Memory B cell (primary cell): ENCODE data around the gene INHBC.
A peak's percentile ranks its signal among the peaks of the same experiment; 100 is the strongest.

ENCODE experiments used
- ATAC-seq: fragments of 150-1000 bp; cut with Tn5 transposase; 2 replicates; pipeline ENCODE4 v1.10.0; 2021; ENCODE audit warnings: low read depth, mild to moderate bottlenecking, moderate library complexity
- DNase-seq, 2 donors: peaks; one replicate each; pipeline ENCODE4 v3.0.0; 2022; ENCODE audit warnings: low spot score in 2 of 2
- H3K27ac Mint-ChIP-seq: one replicate; pipeline ENCODE4 v1.8.0; 2022; ENCODE audit warnings: mild to moderate bottlenecking, moderate library complexity, mixed read lengths
- H3K27me3 Mint-ChIP-seq: one replicate; pipeline ENCODE4 v1.8.0; 2022; ENCODE audit warnings: mixed read lengths
- H3K36me3 Mint-ChIP-seq: one replicate; pipeline ENCODE4 v1.8.0; 2022; ENCODE audit warnings: mild to moderate bottlenecking, mixed read lengths
- H3K4me1 Mint-ChIP-seq: one replicate; pipeline ENCODE4 v1.8.0; 2022; ENCODE audit warnings: mixed read lengths
- H3K4me3 Mint-ChIP-seq: one replicate; pipeline ENCODE4 v1.8.0; 2022; ENCODE audit warnings: mild to moderate bottlenecking, moderate library complexity, mixed read lengths
- H3K9me3 Mint-ChIP-seq: one replicate; pipeline ENCODE4 v1.8.0; 2022; ENCODE audit warnings: mixed read lengths

The INHBC gene

GRCh38 chr12:57462912-57463253 lies 28.3 kb downstream of the INHBC start:
- Mint-ChIP-seq H3K36me3 (peaks cover 2% of the 10 kb centered on the region), H3K4me3 (peak overlapping the region; percentile 87), H3K27ac (peak overlapping the region; percentile 81), H3K4me1 (peaks cover 49% of the 10 kb centered on the region), H3K27me3 (no peaks in the 10 kb centered on the region), H3K9me3 (no peaks in the 10 kb centered on the region)
- no peak for ATAC-seq
- no peak for DNase-seq

GRCh38 chr12:57464569-57464968 lies 30.0 kb downstream of the INHBC start:
- ATAC-seq = no peak
- Mint-ChIP-seq H3K36me3 (peaks cover 10% of the 10 kb centered on the region), H3K9me3 (no peaks in the 10 kb centered on the region), H3K27me3 (no peaks in the 10 kb centered on the region), H3K4me3 (no peak overlapping the region), H3K27ac (no peak overlapping the region), H3K4me1 (peaks cover 42% of the 10 kb centered on the region)
- DNase-seq = no peak

- ATAC-seq (no peak), DNase-seq (no peak)
- Mint-ChIP-seq H3K4me1 (peaks cover 39% of the 10 kb centered on the region), H3K9me3 (no peaks in the 10 kb centered on the region), H3K27ac (no peak overlapping the region), H3K4me3 (no peak overlapping the region), H3K27me3 (no peaks in the 10 kb centered on the region), H3K36me3 (peaks cover 13% of the 10 kb centered on the region)
Measured at GRCh38 chr12:57465030-57465746, 30.6 kb downstream of the INHBC start.

GRCh38 chr12:57465747-57466505 lies 31.3 kb downstream of the INHBC start:
- DNase-seq (no peak), ATAC-seq (no peak)
- H3K4me3 Mint-ChIP-seq = no peak overlapping the region
- H3K27me3 Mint-ChIP-seq = no peaks in the 10 kb centered on the region
- H3K4me1 Mint-ChIP-seq = peaks cover 36% of the 10 kb centered on the region
- H3K9me3 Mint-ChIP-seq = no peaks in the 10 kb centered on the region
- no peak overlapping the region for H3K27ac Mint-ChIP-seq
- H3K36me3 Mint-ChIP-seq = peaks cover 13% of the 10 kb centered on the region

- no peak overlapping the region for H3K4me3 Mint-ChIP-seq
- no peak overlapping the region for H3K27ac Mint-ChIP-seq
- no peaks in the 10 kb centered on the region for H3K9me3 Mint-ChIP-seq
Measured at GRCh38 chr12:57467212-57467874, 32.8 kb downstream of the INHBC start.

GRCh38 chr12:57467915-57468314 lies 33.3 kb downstream of the INHBC start:
- peaks cover 31% of the 10 kb centered on the region for H3K4me1 Mint-ChIP-seq
- H3K27me3 Mint-ChIP-seq = no peaks in the 10 kb centered on the region
- H3K9me3 Mint-ChIP-seq = no peaks in the 10 kb centered on the region
- DNase-seq (no peak), ATAC-seq (no peak)
- H3K27ac Mint-ChIP-seq = no peak overlapping the region
- H3K36me3 Mint-ChIP-seq = peaks cover 22% of the 10 kb centered on the region
- no peak overlapping the region for H3K4me3 Mint-ChIP-seq

More at GRCh38 chr12:57467212-57467874, 32.8 kb downstream of the INHBC start:
- DNase-seq (no peak), ATAC-seq (no peak)
- peaks cover 33% of the 10 kb centered on the region for H3K4me1 Mint-ChIP-seq
- H3K36me3 Mint-ChIP-seq = peaks cover 19% of the 10 kb centered on the region
- H3K27me3 Mint-ChIP-seq = no peaks in the 10 kb centered on the region

DNA sequence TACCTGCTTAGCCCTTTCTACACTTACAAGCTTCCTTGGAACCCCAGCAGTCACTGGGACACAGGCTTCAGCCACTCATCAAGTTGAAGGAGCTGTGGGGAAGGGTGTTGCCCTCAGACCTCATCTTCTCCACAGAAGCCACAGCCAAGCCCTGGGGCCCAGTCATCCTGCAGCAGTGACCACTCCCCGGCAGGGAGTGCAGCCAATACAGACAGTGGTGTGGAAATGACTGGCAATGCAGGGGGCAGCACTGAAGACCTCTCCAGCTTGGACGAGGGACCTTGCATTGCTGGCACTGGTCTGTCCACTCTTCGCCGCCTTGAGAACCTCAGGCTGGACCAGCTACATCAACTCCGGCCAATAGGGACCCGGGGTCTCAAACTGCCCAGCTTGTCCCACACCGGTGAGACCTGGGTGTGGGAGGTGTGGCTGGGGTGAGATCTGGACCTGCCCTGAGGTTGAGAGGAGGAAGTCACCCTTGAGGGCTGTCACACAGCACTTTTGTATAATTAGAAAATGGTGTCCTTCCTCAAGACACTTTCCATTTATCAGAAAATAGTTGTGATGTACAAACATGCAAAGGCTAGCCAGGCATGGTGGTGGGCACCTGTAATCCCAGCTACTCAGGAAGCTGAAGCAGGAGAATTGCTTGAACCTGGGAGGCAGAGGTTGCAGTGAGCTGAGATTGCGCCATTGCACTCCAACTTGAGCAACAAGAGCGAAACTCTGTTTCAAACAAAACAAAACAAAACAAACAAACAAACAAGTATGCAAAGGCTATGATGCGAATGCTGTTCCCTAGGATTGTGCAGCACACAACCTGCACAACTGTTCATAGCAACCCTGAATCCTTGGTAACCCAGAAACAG lies 34.9 kb downstream of the INHBC start:
- Mint-ChIP-seq H3K27me3 (no peaks in the 10 kb centered on the region), H3K36me3 (peaks cover 32% of the 10 kb centered on the region), H3K27ac (no peak overlapping the region), H3K4me1 (peaks cover 34% of the 10 kb centered on the region), H3K4me3 (no peak overlapping the region), H3K9me3 (no peaks in the 10 kb centered on the region)
- no peak for ATAC-seq
- no peak for DNase-seq

DNA sequence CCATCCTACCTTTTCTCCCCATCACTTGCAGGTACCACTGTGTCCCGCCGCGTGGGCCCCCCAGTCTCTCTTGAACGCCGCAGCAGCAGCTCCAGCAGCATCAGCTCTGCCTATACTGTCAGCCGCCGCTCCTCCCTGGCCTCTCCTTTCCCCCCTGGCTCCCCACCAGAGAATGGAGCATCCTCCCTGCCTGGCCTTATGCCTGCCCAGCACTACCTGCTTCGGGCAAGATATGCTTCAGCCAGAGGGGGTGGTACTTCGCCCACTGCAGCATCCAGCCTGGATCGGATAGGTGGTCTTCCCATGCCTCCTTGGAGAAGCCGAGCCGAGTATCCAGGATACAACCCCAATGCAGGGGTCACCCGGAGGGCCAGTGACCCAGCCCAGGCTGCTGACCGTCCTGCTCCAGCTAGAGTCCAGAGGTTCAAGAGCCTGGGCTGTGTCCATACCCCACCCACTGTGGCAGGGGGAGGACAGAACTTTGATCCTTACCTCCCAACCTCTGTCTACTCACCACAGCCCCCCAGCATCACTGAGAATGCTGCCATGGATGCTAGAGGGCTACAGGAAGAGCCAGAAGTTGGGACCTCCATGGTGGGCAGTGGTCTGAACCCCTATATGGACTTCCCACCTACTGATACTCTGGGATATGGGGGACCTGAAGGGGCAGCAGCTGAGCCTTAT lies 35.8 kb downstream of the INHBC start:
- Mint-ChIP-seq H3K9me3 (no peaks in the 10 kb centered on the region), H3K36me3 (peaks cover 36% of the 10 kb centered on the region), H3K27ac (no peak overlapping the region), H3K4me3 (no peak overlapping the region), H3K4me1 (peaks cover 34% of the 10 kb centered on the region), H3K27me3 (no peaks in the 10 kb centered on the region)
- DNase-seq = no peak
- ATAC-seq = no peak

- no peak overlapping the region for H3K27ac Mint-ChIP-seq
- H3K36me3 Mint-ChIP-seq = peaks cover 38% of the 10 kb centered on the region
- H3K4me1 Mint-ChIP-seq = peaks cover 34% of the 10 kb centered on the region
- no peaks in the 10 kb centered on the region for H3K27me3 Mint-ChIP-seq
- H3K9me3 Mint-ChIP-seq = no peaks in the 10 kb centered on the region
- H3K4me3 Mint-ChIP-seq = no peak overlapping the region
- no peak for DNase-seq
- ATAC-seq = no peak
Measured at GRCh38 chr12:57470970-57471656, 36.5 kb downstream of the INHBC start.

DNA sequence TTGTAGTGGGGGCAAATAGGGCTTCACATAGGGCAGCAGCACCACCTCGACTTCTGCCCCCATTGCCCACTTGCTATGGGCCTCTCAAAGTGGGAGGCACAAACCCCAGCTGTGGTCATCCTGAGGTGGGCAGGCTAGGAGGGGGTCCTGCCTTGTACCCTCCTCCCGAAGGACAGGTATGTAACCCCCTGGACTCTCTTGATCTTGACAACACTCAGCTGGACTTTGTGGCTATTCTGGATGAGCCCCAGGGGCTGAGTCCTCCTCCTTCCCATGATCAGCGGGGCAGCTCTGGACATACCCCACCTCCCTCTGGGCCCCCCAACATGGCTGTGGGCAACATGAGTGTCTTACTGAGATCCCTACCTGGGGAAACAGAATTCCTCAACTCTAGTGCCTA lies 37.1 kb downstream of the INHBC start:
- ATAC-seq = no peak
- Mint-ChIP-seq H3K27me3 (no peaks in the 10 kb centered on the region), H3K36me3 (peaks cover 40% of the 10 kb centered on the region), H3K4me3 (no peak overlapping the region), H3K4me1 (peaks cover 39% of the 10 kb centered on the region), H3K9me3 (no peaks in the 10 kb centered on the region), H3K27ac (no peak overlapping the region)
- no peak for DNase-seq

DNA sequence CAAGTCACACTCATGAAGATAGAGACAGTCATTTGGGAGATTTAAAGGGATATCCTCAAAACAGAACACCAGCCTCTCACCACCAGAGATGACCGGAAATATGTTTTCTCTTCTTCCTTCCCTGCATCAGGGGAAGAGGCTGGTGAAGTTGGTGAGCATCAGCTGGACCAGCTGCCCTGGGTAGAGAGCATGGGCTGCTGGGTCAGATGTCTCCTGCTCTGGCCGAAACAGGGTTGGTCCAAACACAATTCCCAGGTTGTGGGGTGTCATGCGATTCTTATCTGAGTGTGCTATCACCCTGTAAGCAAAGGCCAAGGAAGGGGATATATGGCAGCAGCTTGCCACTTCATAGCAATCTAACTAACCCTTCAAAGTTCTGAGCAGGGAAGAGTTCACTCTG lies 37.8 kb downstream of the INHBC start:
- no peaks in the 10 kb centered on the region for H3K27me3 Mint-ChIP-seq
- H3K9me3 Mint-ChIP-seq = no peaks in the 10 kb centered on the region
- H3K27ac Mint-ChIP-seq = no peak overlapping the region
- ATAC-seq = no peak
- no peak for DNase-seq
- H3K4me3 Mint-ChIP-seq = no peak overlapping the region
- H3K36me3 Mint-ChIP-seq = peaks cover 40% of the 10 kb centered on the region
- H3K4me1 Mint-ChIP-seq = peaks cover 46% of the 10 kb centered on the region

DNA sequence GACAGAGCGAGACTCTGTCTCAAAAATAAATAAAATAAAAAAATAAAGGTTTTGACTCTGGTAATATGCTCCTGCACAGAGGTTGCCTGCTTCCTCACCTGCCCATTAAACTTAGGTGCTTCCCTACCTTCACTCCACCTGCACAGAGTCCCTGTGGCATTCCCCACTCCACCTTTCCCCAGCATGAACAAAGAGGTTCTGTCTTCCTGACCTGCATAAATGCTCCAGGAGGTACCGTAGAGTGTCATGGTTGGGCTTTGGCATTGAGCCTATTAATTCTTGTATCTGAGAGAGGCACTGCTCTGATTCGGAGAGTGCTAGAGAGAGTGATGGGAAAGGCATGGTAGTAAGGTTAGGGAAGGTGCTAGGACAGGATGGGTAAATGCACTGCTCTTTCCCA lies 38.8 kb downstream of the INHBC start:
- DNase-seq (no peak), ATAC-seq (no peak)
- no peaks in the 10 kb centered on the region for H3K9me3 Mint-ChIP-seq
- no peak overlapping the region for H3K27ac Mint-ChIP-seq
- H3K36me3 Mint-ChIP-seq = peaks cover 34% of the 10 kb centered on the region
- no peak overlapping the region for H3K4me3 Mint-ChIP-seq
- no peaks in the 10 kb centered on the region for H3K27me3 Mint-ChIP-seq
- peaks cover 45% of the 10 kb centered on the region for H3K4me1 Mint-ChIP-seq

- Mint-ChIP-seq H3K36me3 (peaks cover 33% of the 10 kb centered on the region), H3K4me3 (peak overlapping the region; percentile 70), H3K27ac (no peak overlapping the region), H3K9me3 (no peaks in the 10 kb centered on the region), H3K27me3 (no peaks in the 10 kb centered on the region), H3K4me1 (peaks cover 50% of the 10 kb centered on the region)
- DNase-seq (no peak), ATAC-seq (no peak)
Measured at GRCh38 chr12:57473886-57474285, 39.3 kb downstream of the INHBC start.
